ENCODE results near the gene UNC5B.

UNC5B gene

GRCh38 chr10:71351087-71351486 is 138.7 kb downstream of the UNC5B start:
- no peak for TF ChIP-seq FOXP2 (optimal IDR thresholded peaks at IDR 0.05; ENCODE audit: control extremely low read depth, extremely low read length, insufficient read depth)
- TF ChIP-seq EZH2 (IDR thresholded peaks at IDR 0.05) = no peak
- no peak for TF ChIP-seq POLR2AphosphoS5 (IDR thresholded peaks at IDR 0.05; ENCODE audit: borderline replicate concordance, low read depth, low read length)
- Histone ChIP-seq H3K36me3 (ENCODE audit: insufficient read depth, low read length) (no peaks in the 10 kb centered on the region), H3K9me3 (ENCODE audit: low read depth, low read length) (no peaks in the 10 kb centered on the region), H3K9ac (ENCODE audit: insufficient read length) (no peak overlapping the region), H3K4me3 (no peak overlapping the region), H3K27ac (no peak overlapping the region)
- no peak for DNase-seq (ENCODE audit: low read depth, low spot score)

- no peak for TF ChIP-seq EZH2 (IDR thresholded peaks at IDR 0.05)
- no peak for TF ChIP-seq FOXP2 (optimal IDR thresholded peaks at IDR 0.05; ENCODE audit: control extremely low read depth, extremely low read length, insufficient read depth)
- TF ChIP-seq POLR2AphosphoS5 (IDR thresholded peaks at IDR 0.05; ENCODE audit: borderline replicate concordance, low read depth, low read length) = no peak
- no peaks in the 10 kb centered on the region for H3K9me3 ChIP-seq (ENCODE audit: low read depth, low read length)
- no peak overlapping the region for H3K9ac ChIP-seq (ENCODE audit: insufficient read length)
- H3K27ac ChIP-seq = no peak overlapping the region
- no peak overlapping the region for H3K4me3 ChIP-seq
- no peak for DNase-seq (ENCODE audit: low read depth, low spot score)
- H3K36me3 ChIP-seq (ENCODE audit: insufficient read depth, low read length) = no peaks in the 10 kb centered on the region
Measured at GRCh38 chr10:71351628-71352319, 139.4 kb downstream of the UNC5B start.
